Choroid plexus epithelial cell (primary cell): Measurements from ENCODE around the gene UBXN11.
"Not testable (repeated sequence)": the region's sequence is repeated elsewhere in the genome, so short reads cannot be mapped to it uniquely, and the experiment has no call there.

ENCODE experiments used
- DNase-seq: peaks from one replicate; pipeline ENCODE4 v3.0.0-alpha.2; 2010; ENCODE audit warnings: low read depth
- H3K4me3 ChIP-seq: 2 replicates; pipeline ENCODE4 v1.5.1; 2011; ENCODE audit warnings: low read depth, mild to moderate bottlenecking, control low read depth, low read length, moderate library complexity
- TF ChIP-seq, protein P1 (sequence below): conservative IDR thresholded peaks from 2 replicates; pipeline ENCODE4 v1.5.1; 2011; ENCODE audit warnings: low read depth, mild to moderate bottlenecking, control low read depth, inconsistent platforms, low read length, moderate library complexity

Gene UBXN11

DNA sequence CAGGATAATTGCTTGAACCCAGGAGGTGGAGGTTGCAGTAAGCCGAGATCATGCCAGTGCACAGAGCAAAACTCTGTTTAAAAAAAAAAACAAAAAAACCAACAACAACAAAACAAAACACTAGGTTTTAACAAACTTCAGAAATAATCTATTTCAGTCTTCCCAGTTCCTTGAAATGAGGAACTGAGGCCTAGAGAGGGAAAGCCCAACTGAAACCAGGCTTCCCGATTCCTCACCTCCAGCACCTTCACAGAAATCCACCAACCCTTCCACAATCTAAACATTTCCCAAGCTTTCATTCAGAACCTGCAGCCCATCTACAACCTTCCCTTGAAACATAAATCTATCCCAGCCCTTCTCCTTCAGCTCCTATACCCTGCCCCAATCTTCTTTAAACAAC lies 10.7 kb upstream of the UBXN11 start:
- H3K4me3 ChIP-seq: no peak overlapping the region
- TF ChIP-seq, protein P1, sequence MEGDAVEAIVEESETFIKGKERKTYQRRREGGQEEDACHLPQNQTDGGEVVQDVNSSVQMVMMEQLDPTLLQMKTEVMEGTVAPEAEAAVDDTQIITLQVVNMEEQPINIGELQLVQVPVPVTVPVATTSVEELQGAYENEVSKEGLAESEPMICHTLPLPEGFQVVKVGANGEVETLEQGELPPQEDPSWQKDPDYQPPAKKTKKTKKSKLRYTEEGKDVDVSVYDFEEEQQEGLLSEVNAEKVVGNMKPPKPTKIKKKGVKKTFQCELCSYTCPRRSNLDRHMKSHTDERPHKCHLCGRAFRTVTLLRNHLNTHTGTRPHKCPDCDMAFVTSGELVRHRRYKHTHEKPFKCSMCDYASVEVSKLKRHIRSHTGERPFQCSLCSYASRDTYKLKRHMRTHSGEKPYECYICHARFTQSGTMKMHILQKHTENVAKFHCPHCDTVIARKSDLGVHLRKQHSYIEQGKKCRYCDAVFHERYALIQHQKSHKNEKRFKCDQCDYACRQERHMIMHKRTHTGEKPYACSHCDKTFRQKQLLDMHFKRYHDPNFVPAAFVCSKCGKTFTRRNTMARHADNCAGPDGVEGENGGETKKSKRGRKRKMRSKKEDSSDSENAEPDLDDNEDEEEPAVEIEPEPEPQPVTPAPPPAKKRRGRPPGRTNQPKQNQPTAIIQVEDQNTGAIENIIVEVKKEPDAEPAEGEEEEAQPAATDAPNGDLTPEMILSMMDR: no peak
- no peak for DNase-seq

GRCh38 chr1:26315874-26316850 lies 9.7 kb upstream of the UBXN11 start:
- no peak for DNase-seq
- no peak overlapping the region for H3K4me3 ChIP-seq
- TF ChIP-seq, protein P1: no peak

DNA sequence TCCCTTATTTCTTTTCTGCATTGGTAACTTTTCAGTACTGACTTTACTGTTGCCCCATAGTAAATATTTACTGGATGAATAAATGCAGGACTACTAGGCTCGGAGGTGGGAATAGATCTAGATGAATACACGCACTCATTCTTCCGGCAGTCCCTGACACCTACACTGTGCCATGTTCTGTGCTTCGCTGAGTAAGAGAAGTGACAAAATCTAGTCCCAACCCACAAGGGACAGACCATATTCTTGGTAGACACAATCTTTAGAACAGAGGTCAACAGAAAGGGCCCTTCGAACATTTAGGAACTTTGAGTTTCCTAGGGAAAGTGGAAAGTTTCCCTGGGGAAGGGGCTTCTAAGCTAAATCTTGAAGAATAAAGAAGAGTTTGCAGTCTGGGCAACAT lies 8.1 kb upstream of the UBXN11 start:
- DNase-seq: no peak
- TF ChIP-seq, protein P1: no peak
- no peak overlapping the region for H3K4me3 ChIP-seq

- not testable (repeated sequence) for DNase-seq, H3K4me3 ChIP-seq
Observed at GRCh38 chr1:26307966-26308899, 1.8 kb upstream of the UBXN11 start.

GRCh38 chr1:26307363-26307781 lies 936 bp upstream of the UBXN11 start:
- DNase-seq: no peak
- H3K4me3 ChIP-seq: no peak overlapping the region

DNA sequence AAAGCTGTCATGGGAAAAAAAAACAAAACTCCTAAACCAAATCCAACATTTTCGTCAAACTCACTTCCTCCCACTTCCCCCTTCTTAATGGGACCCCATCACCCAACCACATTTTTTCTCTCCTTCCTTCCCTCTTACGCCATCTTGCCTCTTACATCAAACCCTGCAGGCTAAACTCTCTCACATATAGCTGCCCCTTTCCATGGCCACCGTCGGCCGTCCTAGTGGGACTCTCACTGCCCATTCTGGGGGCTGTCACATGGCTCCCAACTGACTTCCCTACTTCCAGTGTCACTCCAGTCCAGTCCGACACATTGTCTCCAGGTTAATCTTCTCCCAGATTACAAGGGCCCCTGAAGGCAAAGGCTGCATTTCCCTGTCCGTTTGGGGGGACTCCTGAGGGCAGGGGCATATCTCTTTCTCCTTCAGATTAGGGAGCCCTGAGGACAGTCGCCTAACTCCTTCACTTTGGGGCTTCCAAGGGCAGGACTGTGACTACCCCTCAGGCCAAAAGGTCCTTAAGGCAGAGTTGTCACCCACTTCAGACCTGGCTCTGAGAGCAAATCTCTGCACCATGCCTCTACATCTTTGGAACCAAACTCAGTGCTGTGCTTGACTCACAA lies 658 bp downstream of the UBXN11 start:
- no peak for DNase-seq
- H3K4me3 ChIP-seq: peak overlapping the region; percentile 95
- TF ChIP-seq, protein P1: no peak

More at GRCh38 chr1:26307363-26307781, 936 bp upstream of the UBXN11 start:
- TF ChIP-seq, protein P1: no peak
